ENCODE results near the gene PHF3.

GRCh38 chr6:63600136-63600535 lies 35.5 kb upstream of the PHF3 start:
- TF ChIP-seq CTCF (IDR thresholded peaks at IDR 0.05 in 4 of 5, conservative IDR thresholded peaks at IDR 0.05 in 1 of 5) (no peak), POLR2A (IDR thresholded peaks at IDR 0.05) (no peak)
